Measurements from ENCODE around the gene FAM98B. TPM values are rescaled to one million over a fixed set of nuclear protein-coding genes. Genes with fewer than 3 reads are reported as not detected.

FAM98B gene
- total RNA-seq, 2 experiments from 2014 or later = 8.5 to 29.1 TPM

GRCh38 chr15:38506997-38507396, 53.1 kb downstream of the FAM98B start:
- no peak overlapping the region for H3K4me2 ChIP-seq (ENCODE audit: low read length)
- no peak overlapping the region for H2AFZ ChIP-seq (ENCODE audit: low read length)
- TF ChIP-seq CTCF (conservative IDR thresholded peaks at IDR 0.05; ENCODE audit: low read length) = no peak
- no peak for TF ChIP-seq EZH2phosphoT487 (IDR thresholded peaks at IDR 0.05; ENCODE audit: borderline replicate concordance, low read depth, low read length)
- no peak overlapping the region for H3K4me3 ChIP-seq (ENCODE audit: low read depth, low read length, poor library complexity, severe bottlenecking)
- intact Hi-C loops (cut with micrococcal nuclease; ENCODE audit: unreplicated experiment) = no loop called here
- no peaks in the 10 kb centered on the region for H3K79me2 ChIP-seq (ENCODE audit: insufficient read depth, low read depth, low read length)
- no peak for DNase-seq (ENCODE audit: low spot score)
- peaks cover 10% of the 10 kb centered on the region; the same call in 1 of the 2 replicates for H3K36me3 ChIP-seq (ENCODE audit: insufficient read depth, low read length)
- H3K9me2 ChIP-seq (ENCODE audit: insufficient read depth, low read length) = no peaks in the 10 kb centered on the region
- no peaks in the 10 kb centered on the region for H3K4me1 ChIP-seq (ENCODE audit: insufficient read depth, low read length, poor library complexity, severe bottlenecking)
- no TSS peak for BruUV-seq (replicated peaks)
- ChIA-PET CTCF (ENCODE audit: unreplicated experiment) (interaction anchor here (0.9 kb wide), 1 partner anchor 57 kb away, joined by 3 read pairs; the partner anchor contains the start of gene RASGRP1), POLR2A (interaction anchor here (0.7 to 1.2 kb wide), 4 partner anchors 8 to 45 kb away, joined by 3 to 4 read pairs (median 3); no protein-coding TSS in a partner anchor)
- H3K9me3 ChIP-seq (ENCODE audit: low read length) = no peaks in the 10 kb centered on the region
- H3K27ac ChIP-seq (ENCODE audit: low read depth, low read length, poor library complexity, severe bottlenecking) = no peak overlapping the region
- no peaks in the 10 kb centered on the region for H4K20me1 ChIP-seq (ENCODE audit: insufficient read depth, low read length)

- H3K4me3 ChIP-seq (ENCODE audit: low read depth, low read length, poor library complexity, severe bottlenecking) = no peak overlapping the region
- intact Hi-C loops (cut with micrococcal nuclease; ENCODE audit: unreplicated experiment) = no loop called here
Measured at GRCh38 chr15:38507570-38507969, 53.6 kb downstream of the FAM98B start.

More at GRCh38 chr15:38507570-38507969, 53.6 kb downstream of the FAM98B start:
- DNase-seq (ENCODE audit: low spot score) = no peak
- CTCF ChIA-PET (ENCODE audit: unreplicated experiment) = interaction anchor here (0.9 kb wide), 1 partner anchor 56 kb away, joined by 3 read pairs; the partner anchor contains the start of gene RASGRP1
- Histone ChIP-seq H3K4me1 (ENCODE audit: insufficient read depth, low read length, poor library complexity, severe bottlenecking) (no peaks in the 10 kb centered on the region), H2AFZ (ENCODE audit: low read length) (no peak overlapping the region), H3K9me2 (ENCODE audit: insufficient read depth, low read length) (no peaks in the 10 kb centered on the region), H4K20me1 (ENCODE audit: insufficient read depth, low read length) (no peaks in the 10 kb centered on the region), H3K4me2 (ENCODE audit: low read length) (no peak overlapping the region), H3K9me3 (ENCODE audit: low read length) (no peaks in the 10 kb centered on the region), H3K27ac (ENCODE audit: low read depth, low read length, poor library complexity, severe bottlenecking) (no peak overlapping the region), H3K36me3 (ENCODE audit: insufficient read depth, low read length) (peaks cover 7% of the 10 kb centered on the region), H3K79me2 (ENCODE audit: insufficient read depth, low read depth, low read length) (no peaks in the 10 kb centered on the region)
- TF ChIP-seq EZH2phosphoT487 (IDR thresholded peaks at IDR 0.05; ENCODE audit: borderline replicate concordance, low read depth, low read length) = no peak
- TF ChIP-seq CTCF (conservative IDR thresholded peaks at IDR 0.05; ENCODE audit: low read length) = no peak
- BruUV-seq (replicated peaks) = no TSS peak
- POLR2A ChIA-PET = interaction anchor here (0.7 to 1.2 kb wide), 4 partner anchors 9 to 45 kb away, joined by 3 to 4 read pairs (median 3); no protein-coding TSS in a partner anchor

All from OCI-LY7 (cell line).